Thoracic aorta (tissue), 2 donors: Measurements from ENCODE around the gene ARHGAP10. TPM values are rescaled to one million over a fixed set of nuclear protein-coding genes. Genes with fewer than 3 reads are reported as not detected.

Experiments
- ATAC-seq: fragments of 150-250 bp; one replicate; pipeline ENCODE4 v1.8.0; 2017; ENCODE audit warnings: low read depth; ENCODE audit not compliant: insufficient number of reproducible peaks, low FRiP score
- DNase-seq: peaks from one replicate; pipeline ENCODE4 v3.0.0-alpha.2; 2020; ENCODE audit warnings: low spot score
- H3K27ac ChIP-seq, 2 donors: fragments of 200-600 bp; sonication (generic); 1 replicate in 1 of 2; 2 replicates in 1 of 2; pipeline ENCODE4 v1.5.1; 2016; ENCODE audit warnings: mild to moderate bottlenecking in 2 of 2, moderate library complexity in 2 of 2
- H3K27me3 ChIP-seq: fragments of 200-600 bp; sonication (generic); replicated peaks from 2 replicates; pipeline ENCODE4 v1.6.0; 2016; ENCODE audit warnings: mild to moderate bottlenecking; ENCODE audit not compliant: insufficient read depth
- H3K36me3 ChIP-seq: fragments of 200-600 bp; sonication (generic); one replicate; pipeline ENCODE4 v1.5.1; 2016
- H3K4me1 ChIP-seq, 2 donors: fragments of 200-600 bp; sonication (generic); 1 replicate in 1 of 2; 2 replicates in 1 of 2; pipeline versions ENCODE4 v1.5.1 to v1.6.0; 2016; ENCODE audit warnings: low read depth in 2 of 2, mild to moderate bottlenecking in 1 of 2; ENCODE audit not compliant: control insufficient read depth in 1 of 2
- H3K4me3 ChIP-seq: fragments of 200-600 bp; sonication (generic); 2 replicates; pipeline ENCODE4 v1.5.1; 2016; ENCODE audit warnings: mild to moderate bottlenecking
- H3K9me3 ChIP-seq: fragments of 200-600 bp; sonication (generic); 2 replicates; pipeline ENCODE4 v1.5.1; 2016
- total RNA-seq, 2 donors: library from RNA; depleted of rRNA; stranded (reverse); fragments of >200 nt; gene quantifications; one replicate each; pipeline versions ENCODE4 v1.1.0 to v1.2.3, GENCODE V29; 2016
- TF ChIP-seq, protein P1 (sequence below): fragments of 200-600 bp; sonication (generic); IDR thresholded peaks from one replicate; pipeline ENCODE4 v1.5.1; 2019; ENCODE audit warnings: antibody characterized with exemption

Gene ARHGAP10
- total RNA-seq, 2 donors from 2014 or later: 195 to 211 TPM

DNA sequence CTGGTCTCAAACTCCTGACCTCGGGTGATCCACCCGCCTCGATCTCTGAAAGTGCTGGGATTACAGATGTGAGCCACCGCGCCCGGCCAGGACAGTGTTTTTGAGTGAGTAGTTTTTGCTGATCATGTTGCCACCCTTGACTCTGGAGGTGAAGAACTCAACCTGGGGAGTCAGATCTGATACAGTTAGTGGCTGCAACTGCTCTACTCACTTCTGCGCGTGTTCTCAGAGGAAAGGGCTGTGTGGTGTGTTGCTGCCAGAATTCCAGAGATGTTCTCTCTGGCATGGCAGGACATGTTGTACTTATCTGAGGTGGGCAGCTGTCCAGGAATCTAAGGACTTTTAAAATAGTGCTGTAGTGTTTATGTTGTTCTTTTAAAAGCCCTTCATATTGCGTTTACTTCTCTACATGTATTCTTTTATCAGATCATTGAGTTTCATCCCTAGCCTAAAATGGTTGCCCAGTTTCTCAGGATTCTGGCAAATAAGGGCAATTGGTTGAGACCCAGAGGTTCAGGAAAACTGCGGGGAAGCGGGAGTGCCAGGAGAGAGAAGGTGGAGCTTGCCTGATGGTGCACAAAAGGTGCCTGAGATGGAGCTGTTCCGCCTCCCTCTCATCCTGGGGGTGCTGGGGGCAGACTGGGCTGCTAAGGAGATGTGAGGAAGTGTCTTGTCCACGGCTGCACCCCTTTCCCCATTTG is 97.7 kb downstream of the ARHGAP10 start:
- H3K9me3 ChIP-seq: no peaks in the 10 kb centered on the region
- no peaks in the 10 kb centered on the region for H3K27me3 ChIP-seq
- H3K4me3 ChIP-seq: peak overlapping the region; percentile 17
- no peak for DNase-seq
- TF ChIP-seq, protein P1, sequence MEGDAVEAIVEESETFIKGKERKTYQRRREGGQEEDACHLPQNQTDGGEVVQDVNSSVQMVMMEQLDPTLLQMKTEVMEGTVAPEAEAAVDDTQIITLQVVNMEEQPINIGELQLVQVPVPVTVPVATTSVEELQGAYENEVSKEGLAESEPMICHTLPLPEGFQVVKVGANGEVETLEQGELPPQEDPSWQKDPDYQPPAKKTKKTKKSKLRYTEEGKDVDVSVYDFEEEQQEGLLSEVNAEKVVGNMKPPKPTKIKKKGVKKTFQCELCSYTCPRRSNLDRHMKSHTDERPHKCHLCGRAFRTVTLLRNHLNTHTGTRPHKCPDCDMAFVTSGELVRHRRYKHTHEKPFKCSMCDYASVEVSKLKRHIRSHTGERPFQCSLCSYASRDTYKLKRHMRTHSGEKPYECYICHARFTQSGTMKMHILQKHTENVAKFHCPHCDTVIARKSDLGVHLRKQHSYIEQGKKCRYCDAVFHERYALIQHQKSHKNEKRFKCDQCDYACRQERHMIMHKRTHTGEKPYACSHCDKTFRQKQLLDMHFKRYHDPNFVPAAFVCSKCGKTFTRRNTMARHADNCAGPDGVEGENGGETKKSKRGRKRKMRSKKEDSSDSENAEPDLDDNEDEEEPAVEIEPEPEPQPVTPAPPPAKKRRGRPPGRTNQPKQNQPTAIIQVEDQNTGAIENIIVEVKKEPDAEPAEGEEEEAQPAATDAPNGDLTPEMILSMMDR: no peak
- H3K27ac ChIP-seq: peak overlapping the region; percentile 90 to 91
- H3K4me1 ChIP-seq: peaks cover 70 to 98% of the 10 kb centered on the region in 2 donors
- H3K36me3 ChIP-seq: no peaks in the 10 kb centered on the region
- no peak for ATAC-seq

DNA sequence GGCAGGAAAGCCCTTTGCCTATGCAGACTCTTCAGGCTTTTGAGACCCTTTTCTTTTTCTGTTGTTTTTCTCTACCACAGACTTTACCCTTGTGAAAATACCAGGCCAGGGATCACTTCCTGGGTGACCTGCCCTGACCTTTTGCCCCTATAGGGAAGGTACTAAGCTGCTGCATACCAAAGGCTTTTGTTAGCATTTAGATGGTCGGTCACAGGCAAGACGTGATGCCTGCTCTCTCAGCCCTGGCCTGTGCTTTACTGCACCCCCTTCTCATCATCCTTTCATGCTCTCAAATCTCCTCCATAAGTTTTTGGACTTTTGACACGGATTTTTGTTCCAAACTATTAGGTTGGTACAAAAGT is 98.2 kb downstream of the ARHGAP10 start:
- no peak for ATAC-seq
- no peak for DNase-seq
- Histone ChIP-seq H3K4me1 (peaks cover 65 to 96% of the 10 kb centered on the region in 2 donors), H3K4me3 (no peak overlapping the region), H3K27ac (peak overlapping the region; percentile 90 to 91), H3K27me3 (no peaks in the 10 kb centered on the region), H3K36me3 (no peaks in the 10 kb centered on the region), H3K9me3 (no peaks in the 10 kb centered on the region)
- TF ChIP-seq, protein P1: no peak

DNA sequence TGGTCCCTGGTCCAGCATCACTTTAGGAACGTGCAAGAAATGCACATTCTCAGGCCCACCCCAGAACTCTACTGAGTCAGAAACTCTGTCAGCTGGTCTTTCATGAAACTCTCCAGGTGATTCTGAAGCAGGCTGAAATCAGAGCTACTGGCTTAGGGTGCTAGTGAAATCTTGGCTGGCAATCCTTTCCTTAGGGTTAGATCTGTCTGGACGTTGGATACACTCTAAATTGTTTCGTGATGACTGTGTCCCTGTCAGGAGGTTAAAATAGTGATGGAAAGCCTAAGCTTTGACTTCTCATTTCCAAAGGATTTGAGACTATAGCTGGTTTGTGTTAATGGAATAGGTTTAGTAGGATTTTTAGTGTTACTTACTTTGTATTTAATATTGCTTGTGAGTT is 99.1 kb downstream of the ARHGAP10 start:
- no peaks in the 10 kb centered on the region for H3K27me3 ChIP-seq
- H3K9me3 ChIP-seq: no peaks in the 10 kb centered on the region
- peak overlapping the region; percentile 90 to 91 for H3K27ac ChIP-seq
- DNase-seq (no peak), ATAC-seq (no peak)
- peaks cover 64 to 96% of the 10 kb centered on the region in 2 donors for H3K4me1 ChIP-seq
- TF ChIP-seq, protein P1: no peak
- H3K36me3 ChIP-seq: no peaks in the 10 kb centered on the region
- H3K4me3 ChIP-seq: no peak overlapping the region

DNA sequence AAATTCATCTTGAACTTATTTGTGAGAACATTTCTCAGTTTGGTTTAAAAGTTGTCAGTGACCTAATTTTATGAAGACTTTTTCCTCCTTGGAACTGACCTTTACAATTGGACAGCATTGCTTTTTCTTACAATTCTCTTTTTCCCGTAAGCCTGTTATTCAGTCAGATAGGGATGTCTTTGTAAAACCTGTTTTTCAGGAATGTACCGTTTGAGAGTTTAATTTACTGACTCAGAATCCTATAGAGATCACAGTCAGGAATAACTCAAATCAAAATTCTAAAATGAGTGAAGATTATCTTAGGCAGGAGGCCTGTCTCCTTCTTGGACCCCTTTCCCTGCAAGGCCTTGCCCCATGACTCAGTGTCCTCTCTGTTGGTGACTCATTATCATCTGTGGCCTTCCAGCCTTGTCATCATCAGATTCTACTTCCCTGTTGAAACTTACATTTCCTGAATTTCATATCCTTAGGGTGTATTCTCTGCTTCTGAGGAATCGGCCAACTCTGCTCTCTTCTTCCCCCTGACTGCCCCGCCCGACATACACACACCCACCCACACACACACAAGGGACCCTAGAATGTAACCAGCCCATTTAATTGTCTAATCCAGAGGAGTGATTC is 99.8 kb downstream of the ARHGAP10 start:
- peaks cover 63 to 96% of the 10 kb centered on the region in 2 donors for H3K4me1 ChIP-seq
- H3K4me3 ChIP-seq: no peak overlapping the region
- ATAC-seq: peak; percentile 71

DNA sequence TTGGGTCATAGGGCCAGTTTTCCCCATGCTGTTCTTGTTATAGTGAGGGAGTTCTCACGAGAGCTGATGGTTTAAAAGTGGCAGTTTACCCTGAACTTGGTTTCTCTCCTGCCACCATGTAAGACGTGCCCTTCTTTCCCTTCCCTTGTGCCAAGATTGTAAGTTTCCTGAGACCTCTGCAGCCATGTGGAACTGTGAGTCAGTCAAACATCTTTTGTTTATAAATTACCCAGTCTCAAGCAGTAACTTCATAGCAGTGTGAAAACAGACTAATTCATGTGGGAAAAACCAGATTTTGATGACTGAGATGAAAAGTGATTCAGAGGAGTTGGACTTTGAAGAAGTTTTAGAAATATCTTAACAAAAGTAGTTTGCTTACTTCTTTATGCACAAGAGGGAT is 101.4 kb downstream of the ARHGAP10 start:
- Histone ChIP-seq H3K4me3 (no peak overlapping the region), H3K27ac (peak overlapping the region; percentile 90 to 91), H3K27me3 (no peaks in the 10 kb centered on the region), H3K36me3 (no peaks in the 10 kb centered on the region), H3K9me3 (no peaks in the 10 kb centered on the region), H3K4me1 (peaks cover 54 to 96% of the 10 kb centered on the region in 2 donors)
- no peak for ATAC-seq
- no peak for DNase-seq
- TF ChIP-seq, protein P1: no peak

More for the DNA sequence above, 99.8 kb downstream of the ARHGAP10 start:
- DNase-seq: peak; percentile 31
- Histone ChIP-seq H3K36me3 (no peaks in the 10 kb centered on the region), H3K27me3 (no peaks in the 10 kb centered on the region), H3K27ac (peak overlapping the region; percentile 90 to 91), H3K9me3 (no peaks in the 10 kb centered on the region)
- TF ChIP-seq, protein P1: no peak
